Measurements from ENCODE around the gene MVB12A. TPM values are rescaled to one million over a fixed set of nuclear protein-coding genes. Genes with fewer than 3 reads are reported as not detected.
A peak's percentile ranks its signal among the peaks of the same experiment; 100 is the strongest.

MVB12A gene
- total RNA-seq, 2 experiments from 2014 or later, result 57.3 to 65.1 TPM

- no peaks in the 10 kb centered on the region for H3K9me3 ChIP-seq (ENCODE audit: low read length)
- intact Hi-C loops (cut with micrococcal nuclease; ENCODE audit: unreplicated experiment), result loop anchor here (5.0 kb wide), 2 partner anchors 63 to 108 kb away; partner anchors contain the start of gene PGLS
- H3K9me2 ChIP-seq (ENCODE audit: insufficient read depth, low read length), result no peaks in the 10 kb centered on the region
- H3K4me3 ChIP-seq (ENCODE audit: low read depth, low read length, poor library complexity, severe bottlenecking), result peak overlapping the region; percentile 90
- TF ChIP-seq EZH2phosphoT487 (IDR thresholded peaks at IDR 0.05; ENCODE audit: borderline replicate concordance, low read depth, low read length) (no peak), CTCF (conservative IDR thresholded peaks at IDR 0.05; ENCODE audit: low read length) (no peak)
- H2AFZ ChIP-seq (ENCODE audit: low read length), result no peak overlapping the region; the same call in 1 of the 2 replicates
- H3K4me2 ChIP-seq (ENCODE audit: low read length), result peak overlapping the region; percentile 86
- peak overlapping the region; percentile 93 for H3K27ac ChIP-seq (ENCODE audit: low read depth, low read length, poor library complexity, severe bottlenecking)
- H3K79me2 ChIP-seq (ENCODE audit: insufficient read depth, low read depth, low read length), result peaks cover 64% of the 10 kb centered on the region
- 0 out of 2 replicates have a peak, but pooled peaks cover 3% of the 10 kb centered on the region for H4K20me1 ChIP-seq (ENCODE audit: insufficient read depth, low read length)
- peaks cover 33% of the 10 kb centered on the region for H3K36me3 ChIP-seq (ENCODE audit: insufficient read depth, low read length)
- BruUV-seq (replicated peaks), result no TSS peak
- H3K4me1 ChIP-seq (ENCODE audit: insufficient read depth, low read length, poor library complexity, severe bottlenecking), result peaks cover 26% of the 10 kb centered on the region
- ChIA-PET CTCF (ENCODE audit: unreplicated experiment) (no interaction called here), POLR2A (interaction anchor here (0.6 to 2.5 kb wide), 8 partner anchors 10 to 637 kb away, joined by 3 to 13 read pairs (median 4); partner anchors contain the start of genes BABAM1, DDA1, MRPL34 and MVB12A)
- DNase-seq (ENCODE audit: low spot score), result no peak
These were observed 15.1 kb upstream of the MVB12A start for GRCh38 chr19:17404621-17405249.

GRCh38 chr19:17405250-17406045, 14.4 kb upstream of the MVB12A start, which contains the start of gene BST2:
Gene BST2 (minus strand): TSS chr19:17405630. CDS start chr19:17405575, 55 bp downstream.
- H2AFZ ChIP-seq (ENCODE audit: low read length), result no peak within 1 kb of the TSS; the same call in 1 of the 2 replicates
- H3K36me3 ChIP-seq (ENCODE audit: insufficient read depth, low read length), result peaks cover 31% of the 10 kb centered on the region
- DNase-seq (ENCODE audit: low spot score), result peak; percentile 95
- H3K9me2 ChIP-seq (ENCODE audit: insufficient read depth, low read length), result no peaks in the 10 kb centered on the region
- H3K27ac ChIP-seq (ENCODE audit: low read depth, low read length, poor library complexity, severe bottlenecking), result peak within 1 kb of the TSS; percentile 93
- CTCF ChIA-PET (ENCODE audit: unreplicated experiment), result interaction anchor here (0.5 kb wide), 1 partner anchor 18 kb away, joined by 3 read pairs; no protein-coding TSS in a partner anchor
- peaks cover 69% of the 10 kb centered on the region for H3K79me2 ChIP-seq (ENCODE audit: insufficient read depth, low read depth, low read length)
- BruUV-seq (replicated peaks), result no TSS peak
- H3K9me3 ChIP-seq (ENCODE audit: low read length), result no peaks in the 10 kb centered on the region
- 0 out of 2 replicates have a peak, but pooled peaks cover 3% of the 10 kb centered on the region for H4K20me1 ChIP-seq (ENCODE audit: insufficient read depth, low read length)
- intact Hi-C loops (cut with micrococcal nuclease; ENCODE audit: unreplicated experiment), result loop anchor here (5.0 kb wide), 2 partner anchors 62 to 107 kb away; partner anchors contain the start of gene PGLS
- TF ChIP-seq EZH2phosphoT487 (IDR thresholded peaks at IDR 0.05; ENCODE audit: borderline replicate concordance, low read depth, low read length) (no peak), CTCF (conservative IDR thresholded peaks at IDR 0.05; ENCODE audit: low read length) (no peak)
- H3K4me1 ChIP-seq (ENCODE audit: insufficient read depth, low read length, poor library complexity, severe bottlenecking), result peaks cover 31% of the 10 kb centered on the region
- peak within 1 kb of the TSS; percentile 86 for H3K4me2 ChIP-seq (ENCODE audit: low read length)
- POLR2A ChIA-PET, result interaction anchor here (0.5 to 2.5 kb wide), 11 partner anchors 14 to 1084 kb away, joined by 3 to 13 read pairs (median 3); partner anchors contain the start of genes BABAM1, DDA1, MRPL34 and MVB12A
- H3K4me3 ChIP-seq (ENCODE audit: low read depth, low read length, poor library complexity, severe bottlenecking), result peak within 1 kb of the TSS; percentile 90
